Activated T-cell treated with anti-CD3 and anti-CD28 coated beads for 4 hours (primary cell): Measurements from ENCODE around the gene IL7R.
"Not testable (repeated sequence)": the region's sequence is repeated elsewhere in the genome, so short reads cannot be mapped to it uniquely, and the experiment has no call there.

Experiments used
- DNase-seq: peaks from one replicate; pipeline ENCODE4 v3.0.0-alpha.2; 2020

Gene IL7R

DNA sequence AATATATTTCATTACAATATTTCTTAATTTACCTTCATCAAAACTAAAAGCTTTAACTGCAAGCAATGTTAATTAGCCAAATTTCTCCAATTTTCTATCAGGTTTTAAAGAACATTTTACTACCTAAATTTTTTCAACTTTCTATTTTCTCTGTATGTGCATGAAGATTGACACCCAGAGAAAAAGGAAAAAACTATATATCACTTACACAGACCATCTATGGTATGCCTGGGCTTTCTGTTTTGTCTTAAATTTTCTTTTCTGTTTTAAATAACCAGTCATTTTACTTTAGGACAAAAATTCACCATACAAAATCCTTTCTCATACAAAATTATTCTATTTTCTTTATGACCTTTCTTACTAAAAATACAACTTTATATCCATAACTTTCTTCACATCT is 13.8 kb upstream of the IL7R start:
- DNase-seq: no peak

- not testable (repeated sequence) for DNase-seq
These were observed 11.2 kb upstream of the IL7R start for GRCh38 chr5:35845508-35845907.

DNA sequence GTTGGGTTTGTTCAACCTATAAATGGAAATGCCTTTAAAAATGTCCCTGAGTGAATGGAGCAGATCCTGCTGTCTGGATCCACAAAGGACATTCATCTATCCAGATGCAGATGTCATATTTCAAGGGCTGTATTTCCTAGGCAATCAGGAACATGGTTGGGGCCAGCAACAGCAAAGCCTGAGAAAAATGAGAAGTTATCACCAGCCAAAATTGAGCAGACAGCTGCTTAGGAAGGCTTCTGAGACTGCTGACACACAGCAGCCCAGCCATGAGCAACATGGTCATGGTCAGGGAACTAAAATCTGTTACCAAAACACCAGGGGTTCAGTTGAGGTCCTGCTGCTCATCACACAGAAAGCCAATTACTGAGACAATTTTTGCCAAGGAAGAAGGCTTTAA is 9.2 kb upstream of the IL7R start:
- no peak for DNase-seq

GRCh38 chr5:35847961-35848360 is 8.7 kb upstream of the IL7R start:
- DNase-seq: no peak

- DNase-seq: no peak
These were observed 6.8 kb upstream of the IL7R start for GRCh38 chr5:35849860-35850259.

- no peak for DNase-seq
These were observed 5.6 kb upstream of the IL7R start for GRCh38 chr5:35850967-35851680.

GRCh38 chr5:35852084-35852734 is 4.5 kb upstream of the IL7R start:
- no peak for DNase-seq

DNA sequence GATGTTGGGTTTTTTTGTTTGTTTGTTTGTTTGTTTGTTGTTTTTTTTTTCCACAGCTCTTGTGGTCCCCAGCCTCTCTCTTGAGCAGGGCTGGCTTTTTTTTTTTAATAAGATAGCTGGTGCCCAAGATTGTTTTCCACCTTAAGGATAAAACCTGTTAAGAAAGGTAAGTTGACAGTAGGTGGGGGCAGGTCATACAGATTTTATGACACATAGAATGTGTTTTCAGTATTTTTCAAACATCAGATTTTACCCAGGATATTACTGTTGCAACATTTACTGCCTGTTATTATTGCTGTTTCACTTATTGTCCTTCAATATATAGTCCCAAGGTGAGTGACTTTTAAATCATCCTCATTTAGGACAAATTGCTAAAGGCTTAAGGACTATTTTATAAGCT is 3.9 kb upstream of the IL7R start:
- DNase-seq: no peak

GRCh38 chr5:35853631-35854030 is 3.1 kb upstream of the IL7R start:
- DNase-seq: no peak

GRCh38 chr5:35854248-35854647 is 2.4 kb upstream of the IL7R start:
- DNase-seq: peak; percentile 55

DNA sequence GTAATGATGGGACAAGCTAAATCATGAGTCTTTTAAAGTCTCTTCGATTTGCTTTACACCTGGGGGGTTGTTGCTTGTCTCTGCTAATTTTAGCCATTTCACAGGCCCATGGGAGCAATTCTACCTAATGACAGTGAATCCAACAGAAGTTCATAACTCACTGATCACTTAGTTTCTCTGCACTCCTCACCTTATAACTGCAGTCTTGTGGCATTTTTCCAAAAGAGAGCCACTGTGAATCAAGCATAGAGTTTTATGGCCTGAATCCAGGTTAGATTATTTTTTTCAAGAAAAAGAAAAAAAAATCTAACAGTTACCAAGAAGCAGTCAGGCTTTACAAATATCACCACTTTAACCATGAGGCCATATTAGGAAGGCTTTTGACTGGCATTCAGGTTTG is 1.5 kb upstream of the IL7R start:
- DNase-seq: no peak

DNA sequence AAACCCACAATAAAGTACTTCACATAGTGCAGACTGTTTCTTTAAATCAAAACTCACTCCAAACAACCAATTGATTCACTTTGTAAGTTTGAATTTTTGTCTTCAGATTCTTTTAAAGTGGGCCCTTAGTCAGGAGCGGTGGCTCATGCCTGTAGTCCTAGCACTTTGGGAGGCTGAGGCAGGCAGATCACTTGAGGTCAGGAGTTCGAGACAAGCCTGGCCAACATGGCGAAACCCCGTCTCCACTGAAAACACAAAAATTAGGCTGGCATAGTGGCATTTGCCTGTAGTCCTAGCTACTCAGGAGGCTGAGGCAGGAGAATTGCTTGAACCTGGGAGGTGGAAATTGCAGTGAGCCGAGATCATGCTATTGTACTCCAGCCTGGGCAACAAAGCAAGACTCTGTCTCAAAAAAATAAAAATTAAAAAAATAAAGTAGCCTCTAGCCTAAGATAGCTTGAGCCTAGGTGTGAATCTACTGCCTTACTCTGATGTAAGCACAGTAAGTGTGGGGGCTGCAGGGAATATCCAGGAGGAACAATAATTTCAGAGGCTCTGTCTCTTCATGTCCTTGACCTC is 416 bp upstream of the IL7R start:
- DNase-seq: not testable (repeated sequence)

GRCh38 chr5:35857606-35858205 is 1.0 kb downstream of the IL7R start:
- no peak for DNase-seq

DNA sequence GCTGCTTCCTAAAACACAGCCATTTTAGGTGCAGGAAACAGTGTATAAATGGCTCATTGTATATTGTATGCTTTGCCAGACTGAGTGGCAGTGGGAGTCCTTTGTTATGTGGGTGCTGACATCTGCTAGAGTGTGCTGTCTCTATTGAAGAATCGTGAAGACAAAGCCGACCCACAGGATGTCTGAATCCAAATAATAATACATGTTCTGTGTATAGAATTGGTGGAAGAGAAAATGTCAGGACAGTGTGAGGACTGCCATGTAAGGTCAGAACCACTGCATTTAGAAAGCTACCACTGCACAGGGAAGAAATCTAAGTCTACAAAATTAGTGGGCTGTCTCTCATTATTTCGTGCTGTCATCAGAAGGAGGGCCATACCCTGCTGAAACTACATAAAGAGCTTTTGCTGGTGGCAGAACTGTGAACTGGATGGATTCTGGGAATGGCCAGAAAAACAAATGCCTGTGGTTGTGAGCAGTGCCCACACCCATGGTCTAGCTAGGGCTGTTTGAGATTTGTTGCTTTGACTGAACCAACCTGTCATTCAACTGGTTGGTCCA is 2.5 kb downstream of the IL7R start:
- DNase-seq: no peak

DNA sequence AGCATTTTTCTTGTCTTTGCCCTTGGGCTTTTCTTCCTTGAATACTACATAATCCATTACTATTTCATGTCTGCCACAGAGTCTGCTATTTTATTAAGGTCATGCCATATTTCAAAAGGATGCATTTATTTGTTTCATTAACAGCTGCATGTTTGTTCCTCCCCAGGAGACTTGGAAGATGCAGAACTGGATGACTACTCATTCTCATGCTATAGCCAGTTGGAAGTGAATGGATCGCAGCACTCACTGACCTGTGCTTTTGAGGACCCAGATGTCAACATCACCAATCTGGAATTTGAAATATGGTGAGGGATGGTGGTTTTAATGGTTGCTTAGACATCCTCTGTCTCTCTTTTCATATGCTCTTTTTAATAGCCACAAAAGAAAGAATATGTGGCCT is 4.0 kb downstream of the IL7R start:
- no peak for DNase-seq

- no peak for DNase-seq
These were observed 5.0 kb downstream of the IL7R start for GRCh38 chr5:35861718-35862117.

DNA sequence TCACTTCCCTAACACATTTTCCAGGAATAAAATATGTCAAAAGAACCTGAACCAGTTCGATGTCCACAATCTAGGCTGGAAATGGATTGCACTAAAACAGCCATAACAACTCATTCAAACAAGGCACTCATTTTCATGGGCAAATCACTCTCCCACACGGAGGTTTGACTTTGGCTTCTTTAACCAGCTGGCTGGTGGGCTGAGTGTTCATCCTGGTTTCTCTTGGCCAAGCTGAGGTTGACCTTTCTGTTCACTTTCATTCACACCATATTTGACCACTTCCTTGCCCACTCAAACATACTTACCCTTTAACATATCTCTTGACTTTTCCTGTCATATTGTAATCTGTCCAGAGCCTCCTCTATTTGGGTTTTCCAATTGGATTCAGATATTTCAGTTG is 5.4 kb downstream of the IL7R start:
- no peak for DNase-seq

- no peak for DNase-seq
These were observed 6.5 kb downstream of the IL7R start for GRCh38 chr5:35863159-35863558.

DNA sequence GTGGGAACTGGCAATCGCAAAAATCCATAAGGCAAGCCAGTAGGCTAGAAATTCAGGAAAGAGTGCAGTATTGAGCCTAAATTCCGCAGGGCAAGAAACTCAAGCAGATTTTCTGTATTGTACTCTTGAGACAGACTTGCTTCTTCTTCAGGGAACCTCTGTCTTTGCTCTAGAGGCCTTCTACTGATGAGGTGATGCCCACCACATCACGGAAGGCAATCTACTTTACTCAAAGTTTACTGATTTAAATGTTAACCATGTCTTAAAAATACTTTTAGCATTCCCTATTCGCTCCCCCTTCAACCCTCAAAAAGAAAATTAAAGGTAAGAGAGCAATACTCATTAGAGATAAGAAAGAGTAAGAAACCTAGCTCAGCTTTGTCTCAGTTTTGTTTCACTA is 11.3 kb downstream of the IL7R start:
- no peak for DNase-seq

DNA sequence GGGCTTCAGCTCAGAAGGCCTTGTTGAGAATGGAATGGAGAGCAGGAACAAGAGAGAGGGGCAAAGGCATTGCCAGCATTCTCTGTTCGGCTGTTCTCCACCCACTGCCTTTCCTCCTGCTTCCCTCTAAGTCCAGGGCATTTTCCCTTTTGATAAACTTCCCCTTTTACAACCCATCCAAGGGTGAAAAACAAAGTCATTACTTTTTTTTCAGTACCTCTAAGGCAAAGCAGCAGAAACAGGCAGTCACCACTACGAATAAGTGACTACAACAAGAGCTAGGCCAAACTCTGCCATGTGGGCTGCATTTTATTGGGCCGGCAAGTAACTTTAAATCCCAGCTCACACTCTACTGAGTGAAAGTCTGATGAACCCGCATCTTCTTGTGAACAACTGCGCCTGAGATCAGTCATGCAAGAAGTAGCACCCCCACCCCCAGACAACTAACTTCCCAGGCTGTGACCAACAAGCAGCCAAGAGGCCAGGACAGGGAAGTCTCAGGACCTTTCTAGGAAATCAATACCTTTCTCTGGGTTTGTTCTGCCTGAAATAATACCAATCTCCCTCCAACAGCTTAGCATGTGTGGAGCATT is 13.1 kb downstream of the IL7R start:
- no peak for DNase-seq

- no peak for DNase-seq
These were observed 13.9 kb downstream of the IL7R start for GRCh38 chr5:35870605-35871004.

GRCh38 chr5:35876454-35876853 is 19.8 kb downstream of the IL7R start:
- DNase-seq: no peak

DNA sequence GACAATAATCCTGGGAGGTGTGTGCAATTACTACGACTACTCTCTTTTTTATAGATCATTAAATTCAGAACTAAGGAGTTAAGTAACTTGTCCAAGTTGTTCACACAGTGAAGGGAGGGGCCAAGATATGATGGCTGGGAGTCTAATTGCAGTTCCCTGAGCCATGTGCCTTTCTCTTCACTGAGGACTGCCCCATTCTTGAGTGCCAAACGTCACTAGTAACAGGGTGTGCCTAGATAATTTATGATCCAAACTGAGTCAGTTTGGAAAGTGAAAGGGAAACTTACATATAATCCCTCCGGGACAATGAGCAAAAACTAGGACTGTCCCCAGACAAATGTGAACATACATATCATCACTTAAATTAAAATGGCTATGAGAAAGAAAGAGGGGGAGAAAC is 20.2 kb downstream of the IL7R start:
- no peak for DNase-seq
